Measurements from ENCODE around the gene ZNF24. TPM values are rescaled to one million over a fixed set of nuclear protein-coding genes. Genes with fewer than 3 reads are reported as not detected.

The ZNF24 gene
- total RNA-seq, 1 donor from 2014 or later, result 35.5 TPM

DNA sequence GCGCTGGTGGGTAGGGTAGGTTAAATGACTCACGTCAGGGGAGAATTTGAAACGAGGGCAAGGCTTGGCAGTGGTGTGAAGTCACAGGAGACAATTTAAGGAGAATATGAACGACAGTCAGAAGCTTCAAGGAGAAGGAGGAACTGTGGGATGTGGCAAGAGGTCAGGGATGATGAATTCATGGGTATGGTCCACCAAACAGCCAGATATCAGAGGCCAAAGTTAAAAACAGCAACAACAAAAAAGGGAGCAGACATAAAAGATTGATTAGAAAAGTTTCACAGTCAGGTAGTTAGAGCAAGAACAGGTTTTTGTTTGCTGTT is 34.3 kb upstream of the ZNF24 start:
- Mint-ChIP-seq H3K27ac (ENCODE audit: unreplicated experiment) (peak overlapping the region; percentile 7), H3K27me3 (ENCODE audit: low read depth) (no peaks in the 10 kb centered on the region), H3K4me3 (ENCODE audit: unreplicated experiment) (no peak overlapping the region), H3K9me3 (ENCODE audit: low read depth) (peaks cover 3% of the 10 kb centered on the region), H3K4me1 (ENCODE audit: low read depth) (peaks cover 16% of the 10 kb centered on the region), H3K36me3 (ENCODE audit: low read depth) (peaks cover 5% of the 10 kb centered on the region)
- no peak for DNase-seq (ENCODE audit: low spot score)
- peak; percentile 2 for TF ChIP-seq CTCF (IDR thresholded peaks at IDR 0.05)

DNA sequence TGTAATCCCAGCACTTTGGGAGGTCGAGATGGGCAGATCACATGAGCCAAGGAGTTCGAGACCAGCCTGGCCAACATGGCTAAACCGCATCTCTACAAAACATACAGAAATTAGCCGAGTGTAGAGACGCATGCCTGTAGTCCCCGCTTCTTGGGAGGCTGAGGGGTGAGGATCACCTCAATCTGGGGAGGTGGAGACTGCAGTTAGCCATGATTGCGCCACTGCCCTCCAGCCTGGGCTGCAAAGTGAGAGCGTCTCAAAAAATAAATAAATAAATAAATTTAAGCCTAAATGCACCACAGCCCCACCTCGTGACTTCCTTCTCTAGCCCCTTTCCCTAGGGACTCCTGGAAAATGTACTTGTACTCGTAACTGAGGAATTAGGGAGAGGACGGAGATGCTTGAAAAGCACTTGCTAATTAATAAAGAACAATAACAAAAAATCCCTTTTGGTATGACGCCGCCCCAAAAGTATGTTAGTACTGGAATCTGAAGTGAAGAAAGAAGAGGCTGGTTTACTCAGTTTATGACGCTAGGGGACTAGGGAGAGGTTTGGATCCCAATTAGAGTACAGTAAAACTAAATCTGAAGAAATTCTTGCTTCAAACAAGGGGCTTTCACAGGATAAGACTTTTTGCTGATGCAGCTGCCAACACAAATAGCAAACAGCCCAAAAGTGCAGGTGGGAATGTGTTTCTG is 33.8 kb upstream of the ZNF24 start:
- peaks cover 5% of the 10 kb centered on the region for H3K36me3 Mint-ChIP-seq (ENCODE audit: low read depth)
- TF ChIP-seq CTCF (IDR thresholded peaks at IDR 0.05), result peak; percentile 19
- H3K4me1 Mint-ChIP-seq (ENCODE audit: low read depth), result peaks cover 16% of the 10 kb centered on the region
- peaks cover 3% of the 10 kb centered on the region for H3K9me3 Mint-ChIP-seq (ENCODE audit: low read depth)
- no peak for DNase-seq (ENCODE audit: low spot score)
- H3K27ac Mint-ChIP-seq (ENCODE audit: unreplicated experiment), result peak overlapping the region; percentile 7
- no peaks in the 10 kb centered on the region for H3K27me3 Mint-ChIP-seq (ENCODE audit: low read depth)
- H3K4me3 Mint-ChIP-seq (ENCODE audit: unreplicated experiment), result peak overlapping the region; percentile 70

DNA sequence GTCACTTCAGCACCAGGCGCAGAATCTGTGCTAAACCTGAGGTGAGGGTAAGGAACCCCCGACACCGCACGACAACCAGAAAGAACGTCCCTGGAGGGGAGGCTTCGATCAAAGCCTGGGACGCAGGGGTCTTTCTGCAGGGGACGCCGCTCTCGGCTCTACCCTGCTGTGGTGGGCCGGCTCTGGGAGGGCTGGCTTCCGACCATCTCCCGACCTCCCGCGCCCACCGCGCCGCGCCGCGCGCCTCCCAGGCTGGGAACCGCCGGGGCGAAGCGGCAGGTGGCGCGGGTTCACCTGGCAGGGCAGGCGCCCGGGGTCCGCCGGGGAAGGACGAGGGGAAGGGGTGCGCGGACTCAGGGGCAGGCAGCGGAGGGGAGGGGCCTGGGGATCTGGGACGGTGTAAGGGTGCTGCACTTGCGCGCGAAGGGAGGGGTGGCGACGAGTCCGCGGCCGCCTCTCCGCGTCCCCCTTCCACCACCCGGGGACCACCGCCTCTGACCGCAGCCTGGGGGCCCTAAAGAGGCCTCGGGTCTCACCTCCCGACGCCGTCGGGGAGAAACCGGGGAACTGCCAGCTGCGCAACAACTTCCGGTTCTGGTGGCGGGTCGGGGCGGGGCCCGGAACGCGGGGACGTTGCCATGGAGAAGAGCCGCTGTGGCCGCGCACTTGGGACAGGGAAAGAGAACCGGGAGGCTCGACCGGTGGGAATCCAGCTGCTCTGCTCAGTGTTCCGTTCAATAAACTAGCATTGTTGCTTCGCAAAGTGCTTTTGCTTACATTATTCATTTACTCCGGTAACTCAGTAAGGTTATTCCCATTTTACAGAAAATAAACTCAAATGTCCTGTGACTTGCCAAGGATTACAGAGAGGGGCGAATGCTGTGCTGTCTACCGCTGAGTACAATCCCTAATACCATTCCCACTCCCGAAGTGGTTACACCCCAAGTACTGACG is 32.8 kb upstream of the ZNF24 start, which contains the start of gene ZNF396:
ZNF396 (minus strand) TSS at position 596 of the 954 bp plus-strand sequence. CDS start 3,045 bp downstream, outside the sequence.
- Mint-ChIP-seq H3K4me3 (ENCODE audit: unreplicated experiment) (peak within 1 kb of the TSS; percentile 70), H3K27me3 (ENCODE audit: low read depth) (no peaks in the 10 kb centered on the region), H3K9me3 (ENCODE audit: low read depth) (no peaks in the 10 kb centered on the region), H3K36me3 (ENCODE audit: low read depth) (peaks cover 2% of the 10 kb centered on the region), H3K4me1 (ENCODE audit: low read depth) (peaks cover 16% of the 10 kb centered on the region), H3K27ac (ENCODE audit: unreplicated experiment) (no peak within 1 kb of the TSS)
- peak; percentile 91 for DNase-seq (ENCODE audit: low spot score)
- TF ChIP-seq CTCF (IDR thresholded peaks at IDR 0.05), result peak; percentile 30

DNA sequence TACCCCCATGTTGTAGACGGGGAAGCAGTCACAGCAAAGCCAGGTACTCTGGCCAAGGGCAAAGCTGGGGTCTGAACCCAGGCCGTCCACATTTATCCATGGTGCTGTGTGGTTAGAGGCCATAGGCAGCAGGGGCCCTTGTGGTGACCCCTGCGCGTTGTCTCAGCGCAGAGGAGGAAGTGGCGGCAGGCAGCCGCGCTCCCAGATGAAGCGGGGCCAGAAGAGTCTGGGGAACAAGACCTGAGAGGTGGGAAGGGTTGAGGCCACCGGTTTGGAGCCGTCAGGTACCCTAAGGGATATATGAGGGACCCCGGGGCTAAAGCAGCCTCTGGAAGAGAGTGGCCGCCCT is 32.1 kb upstream of the ZNF24 start:
- Mint-ChIP-seq H3K4me1 (ENCODE audit: low read depth) (peaks cover 16% of the 10 kb centered on the region), H3K36me3 (ENCODE audit: low read depth) (peaks cover 2% of the 10 kb centered on the region), H3K27ac (ENCODE audit: unreplicated experiment) (no peak overlapping the region), H3K27me3 (ENCODE audit: low read depth) (no peaks in the 10 kb centered on the region), H3K4me3 (ENCODE audit: unreplicated experiment) (peak overlapping the region; percentile 69), H3K9me3 (ENCODE audit: low read depth) (no peaks in the 10 kb centered on the region)
- TF ChIP-seq CTCF (IDR thresholded peaks at IDR 0.05), result no peak
- no peak for DNase-seq (ENCODE audit: low spot score)

DNA sequence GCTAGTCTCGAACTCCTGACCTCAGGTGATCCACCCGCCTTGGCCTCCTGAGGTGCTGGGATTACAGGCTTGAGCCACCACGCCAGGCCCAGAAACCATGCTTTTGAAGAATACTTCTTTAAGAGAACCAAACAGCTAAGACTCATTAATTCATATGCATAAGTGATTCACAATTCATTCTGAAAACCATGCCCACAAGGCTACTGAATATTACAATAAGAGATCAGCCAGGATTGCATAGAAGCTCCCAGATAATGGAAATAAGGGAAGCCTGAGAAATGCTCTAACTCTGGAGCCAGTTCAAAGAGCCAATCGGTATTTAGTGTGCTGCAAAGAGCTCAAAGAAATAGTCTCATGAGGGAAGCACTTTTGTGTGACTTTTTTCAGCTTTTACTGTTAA is 30.5 kb upstream of the ZNF24 start:
- Mint-ChIP-seq H3K27ac (ENCODE audit: unreplicated experiment) (no peak overlapping the region), H3K4me3 (ENCODE audit: unreplicated experiment) (no peak overlapping the region), H3K27me3 (ENCODE audit: low read depth) (no peaks in the 10 kb centered on the region)

More for the DNA sequence above, 30.5 kb upstream of the ZNF24 start:
- DNase-seq (ENCODE audit: low spot score), result no peak
- Mint-ChIP-seq H3K4me1 (ENCODE audit: low read depth) (peaks cover 16% of the 10 kb centered on the region), H3K9me3 (ENCODE audit: low read depth) (no peaks in the 10 kb centered on the region), H3K36me3 (ENCODE audit: low read depth) (peaks cover 2% of the 10 kb centered on the region)
- TF ChIP-seq CTCF (IDR thresholded peaks at IDR 0.05), result no peak

Data from chondrocyte (in vitro differentiated cells).